Panc1 (cell line): ENCODE measurements around the gene TMA7. TPM values are rescaled to one million over a fixed set of nuclear protein-coding genes. Genes with fewer than 3 reads are reported as not detected.
"Not testable (repeated sequence)": the region's sequence is repeated elsewhere in the genome, so short reads cannot be mapped to it uniquely, and the experiment has no call there.

Experiments used
- ATAC-seq: fragments of 200-7000 bp; cut with Tn5 transposase; 2 replicates; pipeline ENCODE4 v1.9.1; 2020; ENCODE audit warnings: mild to moderate bottlenecking, moderate library complexity
- BruUV-seq: library from RNA; stranded (reverse); fragments of 400-500 nt; replicated peaks from 2 replicates; lab custom pipeline; 2021; lab: Mats Ljungman, UMichigan
- CTCF ChIA-PET: fragments of 300-600 bp; sonication (Branson Sonifier 250); formaldehyde crosslinking; loops from one replicate; lab custom pipeline; 2022; ENCODE audit warnings: antibody characterized with exemption; lab: Charles Lee
- POLR2A ChIA-PET: fragments of 300-600 bp; sonication (Branson Sonifier 250); formaldehyde crosslinking; loops from one replicate; lab custom pipeline; 2022; ENCODE audit warnings: antibody characterized with exemption; lab: Charles Lee
- DNase-seq: peaks from one replicate; pipeline ENCODE4 v3.0.0-alpha.2; 2010; ENCODE audit warnings: low read depth, low spot score
- H3K27ac ChIP-seq: 2 replicates; pipeline ENCODE4 v1.5.1; 2011; ENCODE audit warnings: mild to moderate bottlenecking, low read length, inconsistent platforms
- H3K27me3 ChIP-seq: fragments of 200-500 bp; sonication (Bioruptor generic); 2 replicates; pipeline ENCODE4 v1.6.0; 2014; ENCODE audit warnings: low read length, inconsistent platforms; ENCODE audit not compliant: control insufficient read depth, insufficient read depth
- H3K36me3 ChIP-seq: fragments of 200-500 bp; sonication (Bioruptor generic); 2 replicates; pipeline ENCODE4 v1.5.1; 2014; ENCODE audit warnings: inconsistent platforms, mild to moderate bottlenecking, low read length, moderate library complexity; ENCODE audit not compliant: control insufficient read depth, insufficient read depth
- H3K4me1 ChIP-seq: 2 replicates; pipeline ENCODE4 v1.5.1; 2011; ENCODE audit warnings: inconsistent platforms, mild to moderate bottlenecking, low read length, moderate library complexity; ENCODE audit not compliant: control insufficient read depth, insufficient read depth
- H3K4me3 ChIP-seq, 2 experiments: 2 replicates each; pipeline ENCODE4 v1.5.1; 2011 to 2012; ENCODE audit warnings: low read depth in 2 of 2, low read length in 2 of 2, mild to moderate bottlenecking in 2 of 2, inconsistent platforms in 1 of 2, moderate library complexity in 1 of 2
- H3K9me3 ChIP-seq: fragments of 200-500 bp; sonication (Bioruptor generic); 2 replicates; pipeline ENCODE4 v1.5.1; 2014; ENCODE audit warnings: low read depth, mild to moderate bottlenecking, inconsistent platforms, low read length, moderate library complexity; ENCODE audit not compliant: control insufficient read depth, insufficient read depth
- POLR2AphosphoS5 ChIP-seq: IDR thresholded peaks from 2 replicates; pipeline ENCODE4 v1.6.1; 2012; ENCODE audit warnings: mild to moderate bottlenecking, low read depth, low read length, moderate library complexity
- SIN3A ChIP-seq: IDR thresholded peaks from 2 replicates; pipeline ENCODE4 v1.6.1; 2012; ENCODE audit warnings: low read depth, mild to moderate bottlenecking, low read length, moderate library complexity, borderline replicate concordance; ENCODE audit not compliant: insufficient read depth
- TCF7L2 ChIP-seq: IDR thresholded peaks from 2 replicates; pipeline ENCODE4 v1.6.1; 2011; ENCODE audit warnings: mild to moderate bottlenecking, low read depth, low read length, inconsistent platforms
- in situ Hi-C: cut with HindIII; loops from 2 replicates; pipeline ENCODE4 v1.10.0; 2016; ENCODE audit warnings: low sequenced_read_pairs, low pct_unique_long_range_greater_than_20kb
- intact Hi-C: fragments of 100-400 bp; cut with micrococcal nuclease; formaldehyde crosslinking; loops from one replicate; pipeline ENCODE4 v1.10.0; 2022; ENCODE audit not compliant: unreplicated experiment
- total RNA-seq: library from RNA; stranded (reverse); gene quantifications from one replicate; pipeline ENCODE4 v1.2.1, GENCODE V29; 2021; ENCODE audit not compliant: unreplicated experiment
- TF ChIP-seq, protein P1 (sequence below): fragments of 450-650 bp; IDR thresholded peaks from 2 replicates; pipeline ENCODE4 v1.5.1; 2017; ENCODE audit warnings: mild to moderate bottlenecking
- TF ChIP-seq, protein P2 (sequence below), 2 experiments: IDR thresholded peaks; 2 replicates each; pipeline ENCODE4 v1.6.1; 2011 to 2012; ENCODE audit warnings: low read depth in 2 of 2, control low read depth in 1 of 2, low read length in 1 of 2, mild to moderate bottlenecking in 1 of 2, moderate library complexity in 1 of 2; ENCODE audit not compliant: insufficient read depth in 1 of 2

The TMA7 gene
- total RNA-seq, 1 experiment from 2014 or later: 175 TPM

DNA sequence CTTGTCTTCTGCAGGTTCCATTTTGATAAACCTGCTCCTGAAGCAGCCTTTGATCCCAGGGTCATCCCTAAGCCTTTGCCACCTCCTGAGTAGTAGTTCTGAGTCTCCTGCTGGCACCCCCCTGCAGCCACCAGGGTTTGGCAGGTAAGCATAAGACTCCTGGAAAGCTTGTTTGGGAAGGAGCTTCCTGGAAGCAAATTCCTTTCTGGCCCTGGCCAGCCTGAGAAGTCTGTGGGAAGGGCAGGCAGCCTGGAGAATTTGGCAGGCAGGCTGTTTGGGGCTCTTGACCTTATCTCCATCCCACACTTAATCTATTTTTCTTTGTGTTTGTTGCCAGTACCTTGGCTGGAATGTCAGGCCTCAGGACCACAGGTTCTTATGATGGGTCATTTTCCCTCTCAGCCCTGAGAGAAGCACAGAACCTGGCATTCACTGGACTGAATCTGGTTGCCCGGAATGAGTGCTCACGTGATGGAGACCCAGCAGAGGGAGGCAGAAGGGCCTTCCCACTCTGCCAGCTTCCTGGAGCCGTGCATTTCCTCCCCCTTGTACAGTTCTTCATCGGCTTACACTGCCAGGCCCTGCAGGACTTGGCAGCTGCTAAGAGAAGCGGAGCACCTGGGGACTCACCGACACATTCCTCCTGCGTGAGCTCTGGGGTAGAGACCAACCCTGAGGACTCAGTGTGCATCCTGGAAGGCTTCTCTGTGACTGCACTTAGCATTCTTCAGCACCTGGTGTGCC is 19.9 kb downstream of the TMA7 start:
- in situ Hi-C loops: no loop called here
- POLR2A ChIA-PET: no interaction called here
- ATAC-seq: no peak
- Histone ChIP-seq H3K9me3 (no peaks in the 10 kb centered on the region), H3K4me3 (no peak overlapping the region), H3K27me3 (no peaks in the 10 kb centered on the region), H3K4me1 (peaks cover under 1% of the 10 kb centered on the region; the same call in 1 of the 2 replicates), H3K36me3 (peaks cover 2% of the 10 kb centered on the region; the same call in 1 of the 2 replicates), H3K27ac (no peak overlapping the region)
- intact Hi-C loops: no loop called here
- no TSS peak for BruUV-seq
- DNase-seq: no peak
- CTCF ChIA-PET: no interaction called here
- TF ChIP-seq, protein P1, sequence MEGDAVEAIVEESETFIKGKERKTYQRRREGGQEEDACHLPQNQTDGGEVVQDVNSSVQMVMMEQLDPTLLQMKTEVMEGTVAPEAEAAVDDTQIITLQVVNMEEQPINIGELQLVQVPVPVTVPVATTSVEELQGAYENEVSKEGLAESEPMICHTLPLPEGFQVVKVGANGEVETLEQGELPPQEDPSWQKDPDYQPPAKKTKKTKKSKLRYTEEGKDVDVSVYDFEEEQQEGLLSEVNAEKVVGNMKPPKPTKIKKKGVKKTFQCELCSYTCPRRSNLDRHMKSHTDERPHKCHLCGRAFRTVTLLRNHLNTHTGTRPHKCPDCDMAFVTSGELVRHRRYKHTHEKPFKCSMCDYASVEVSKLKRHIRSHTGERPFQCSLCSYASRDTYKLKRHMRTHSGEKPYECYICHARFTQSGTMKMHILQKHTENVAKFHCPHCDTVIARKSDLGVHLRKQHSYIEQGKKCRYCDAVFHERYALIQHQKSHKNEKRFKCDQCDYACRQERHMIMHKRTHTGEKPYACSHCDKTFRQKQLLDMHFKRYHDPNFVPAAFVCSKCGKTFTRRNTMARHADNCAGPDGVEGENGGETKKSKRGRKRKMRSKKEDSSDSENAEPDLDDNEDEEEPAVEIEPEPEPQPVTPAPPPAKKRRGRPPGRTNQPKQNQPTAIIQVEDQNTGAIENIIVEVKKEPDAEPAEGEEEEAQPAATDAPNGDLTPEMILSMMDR: no peak
- TF ChIP-seq POLR2AphosphoS5 (no peak), SIN3A (no peak), TCF7L2 (no peak)
- TF ChIP-seq, protein P2, sequence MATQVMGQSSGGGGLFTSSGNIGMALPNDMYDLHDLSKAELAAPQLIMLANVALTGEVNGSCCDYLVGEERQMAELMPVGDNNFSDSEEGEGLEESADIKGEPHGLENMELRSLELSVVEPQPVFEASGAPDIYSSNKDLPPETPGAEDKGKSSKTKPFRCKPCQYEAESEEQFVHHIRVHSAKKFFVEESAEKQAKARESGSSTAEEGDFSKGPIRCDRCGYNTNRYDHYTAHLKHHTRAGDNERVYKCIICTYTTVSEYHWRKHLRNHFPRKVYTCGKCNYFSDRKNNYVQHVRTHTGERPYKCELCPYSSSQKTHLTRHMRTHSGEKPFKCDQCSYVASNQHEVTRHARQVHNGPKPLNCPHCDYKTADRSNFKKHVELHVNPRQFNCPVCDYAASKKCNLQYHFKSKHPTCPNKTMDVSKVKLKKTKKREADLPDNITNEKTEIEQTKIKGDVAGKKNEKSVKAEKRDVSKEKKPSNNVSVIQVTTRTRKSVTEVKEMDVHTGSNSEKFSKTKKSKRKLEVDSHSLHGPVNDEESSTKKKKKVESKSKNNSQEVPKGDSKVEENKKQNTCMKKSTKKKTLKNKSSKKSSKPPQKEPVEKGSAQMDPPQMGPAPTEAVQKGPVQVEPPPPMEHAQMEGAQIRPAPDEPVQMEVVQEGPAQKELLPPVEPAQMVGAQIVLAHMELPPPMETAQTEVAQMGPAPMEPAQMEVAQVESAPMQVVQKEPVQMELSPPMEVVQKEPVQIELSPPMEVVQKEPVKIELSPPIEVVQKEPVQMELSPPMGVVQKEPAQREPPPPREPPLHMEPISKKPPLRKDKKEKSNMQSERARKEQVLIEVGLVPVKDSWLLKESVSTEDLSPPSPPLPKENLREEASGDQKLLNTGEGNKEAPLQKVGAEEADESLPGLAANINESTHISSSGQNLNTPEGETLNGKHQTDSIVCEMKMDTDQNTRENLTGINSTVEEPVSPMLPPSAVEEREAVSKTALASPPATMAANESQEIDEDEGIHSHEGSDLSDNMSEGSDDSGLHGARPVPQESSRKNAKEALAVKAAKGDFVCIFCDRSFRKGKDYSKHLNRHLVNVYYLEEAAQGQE (IDR thresholded peaks at IDR 0.05; ENCODE audit: insufficient read depth in 1 of 2, low read depth in 2 of 2, low read length in 1 of 2): no peak

DNA sequence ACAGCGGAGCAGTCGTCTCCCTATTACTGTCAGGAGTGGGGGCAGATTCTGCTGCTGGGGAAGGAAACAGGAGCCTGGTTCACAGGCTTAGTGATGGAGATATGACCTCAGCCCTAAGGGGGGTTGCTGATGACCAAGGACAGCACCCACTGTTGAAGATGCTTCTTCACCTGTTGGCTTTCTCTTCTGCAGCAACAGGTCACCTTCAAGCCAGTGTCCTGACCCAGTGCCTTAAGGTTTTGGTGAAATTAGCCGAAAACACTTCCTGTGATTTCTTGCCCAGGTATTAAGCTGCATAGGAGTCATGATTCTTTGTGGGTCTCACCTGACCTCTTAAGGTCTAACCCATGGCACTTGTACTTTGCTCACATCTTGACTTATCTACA is 20.5 kb downstream of the TMA7 start:
- BruUV-seq: no TSS peak
- ATAC-seq: no peak
- H3K36me3 ChIP-seq: peaks cover 2% of the 10 kb centered on the region; the same call in 1 of the 2 replicates
- intact Hi-C loops (no loop called here), in situ Hi-C loops (no loop called here)
- no peaks in the 10 kb centered on the region for H3K27me3 ChIP-seq
- no peak overlapping the region for H3K27ac ChIP-seq
- H3K9me3 ChIP-seq: no peaks in the 10 kb centered on the region
- TF ChIP-seq TCF7L2: no peak
- no peak for TF ChIP-seq POLR2AphosphoS5
- TF ChIP-seq, protein P1: no peak
- no peak for TF ChIP-seq SIN3A
- TF ChIP-seq, protein P2 (IDR thresholded peaks at IDR 0.05; ENCODE audit: insufficient read depth in 1 of 2, low read depth in 2 of 2, low read length in 1 of 2): no peak
- CTCF ChIA-PET: no interaction called here
- no peak overlapping the region for H3K4me3 ChIP-seq
- peaks cover 6% of the 10 kb centered on the region for H3K4me1 ChIP-seq
- no peak for DNase-seq
- POLR2A ChIA-PET: no interaction called here

DNA sequence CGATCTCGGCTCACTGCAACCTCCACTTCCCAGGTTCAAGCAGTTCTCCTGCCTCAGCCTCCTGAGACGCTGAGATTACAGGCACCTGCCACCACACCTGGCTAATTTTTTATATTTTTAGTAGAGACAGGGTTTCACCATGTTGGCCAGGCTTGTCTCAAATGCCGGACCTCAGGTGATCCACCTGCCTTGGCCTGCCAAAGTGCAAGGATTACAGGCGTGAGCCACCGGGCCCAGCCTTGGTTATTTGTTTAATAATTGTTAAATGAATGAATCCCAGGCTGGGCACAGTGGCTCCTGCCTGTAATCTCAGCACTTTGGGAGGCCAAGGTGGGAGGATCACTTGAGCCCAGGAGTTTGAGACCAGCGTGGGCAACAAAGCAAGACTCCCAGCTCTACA is 21.7 kb downstream of the TMA7 start:
- intact Hi-C loops, H3K27me3 ChIP-seq, DNase-seq, H3K36me3 ChIP-seq, ATAC-seq, in situ Hi-C loops, H3K4me3 ChIP-seq, BruUV-seq, CTCF ChIA-PET, POLR2A ChIA-PET, H3K9me3 ChIP-seq, H3K27ac ChIP-seq: not testable (repeated sequence)
- peaks cover 10% of the 10 kb centered on the region for H3K4me1 ChIP-seq
